GM12872 (cell line): Measurements from ENCODE around the gene POLR2J.

ENCODE experiments used
- TF ChIP-seq, protein P1 (sequence below): IDR thresholded peaks from 3 replicates; pipeline ENCODE4 v1.5.1; 2011; ENCODE audit warnings: low read depth, mild to moderate bottlenecking, low read length, moderate library complexity; ENCODE audit not compliant: insufficient read depth

The POLR2J gene

GRCh38 chr7:102432442-102433218, 46.1 kb downstream of the POLR2J start:
- TF ChIP-seq, protein P1, sequence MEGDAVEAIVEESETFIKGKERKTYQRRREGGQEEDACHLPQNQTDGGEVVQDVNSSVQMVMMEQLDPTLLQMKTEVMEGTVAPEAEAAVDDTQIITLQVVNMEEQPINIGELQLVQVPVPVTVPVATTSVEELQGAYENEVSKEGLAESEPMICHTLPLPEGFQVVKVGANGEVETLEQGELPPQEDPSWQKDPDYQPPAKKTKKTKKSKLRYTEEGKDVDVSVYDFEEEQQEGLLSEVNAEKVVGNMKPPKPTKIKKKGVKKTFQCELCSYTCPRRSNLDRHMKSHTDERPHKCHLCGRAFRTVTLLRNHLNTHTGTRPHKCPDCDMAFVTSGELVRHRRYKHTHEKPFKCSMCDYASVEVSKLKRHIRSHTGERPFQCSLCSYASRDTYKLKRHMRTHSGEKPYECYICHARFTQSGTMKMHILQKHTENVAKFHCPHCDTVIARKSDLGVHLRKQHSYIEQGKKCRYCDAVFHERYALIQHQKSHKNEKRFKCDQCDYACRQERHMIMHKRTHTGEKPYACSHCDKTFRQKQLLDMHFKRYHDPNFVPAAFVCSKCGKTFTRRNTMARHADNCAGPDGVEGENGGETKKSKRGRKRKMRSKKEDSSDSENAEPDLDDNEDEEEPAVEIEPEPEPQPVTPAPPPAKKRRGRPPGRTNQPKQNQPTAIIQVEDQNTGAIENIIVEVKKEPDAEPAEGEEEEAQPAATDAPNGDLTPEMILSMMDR, result no peak

DNA sequence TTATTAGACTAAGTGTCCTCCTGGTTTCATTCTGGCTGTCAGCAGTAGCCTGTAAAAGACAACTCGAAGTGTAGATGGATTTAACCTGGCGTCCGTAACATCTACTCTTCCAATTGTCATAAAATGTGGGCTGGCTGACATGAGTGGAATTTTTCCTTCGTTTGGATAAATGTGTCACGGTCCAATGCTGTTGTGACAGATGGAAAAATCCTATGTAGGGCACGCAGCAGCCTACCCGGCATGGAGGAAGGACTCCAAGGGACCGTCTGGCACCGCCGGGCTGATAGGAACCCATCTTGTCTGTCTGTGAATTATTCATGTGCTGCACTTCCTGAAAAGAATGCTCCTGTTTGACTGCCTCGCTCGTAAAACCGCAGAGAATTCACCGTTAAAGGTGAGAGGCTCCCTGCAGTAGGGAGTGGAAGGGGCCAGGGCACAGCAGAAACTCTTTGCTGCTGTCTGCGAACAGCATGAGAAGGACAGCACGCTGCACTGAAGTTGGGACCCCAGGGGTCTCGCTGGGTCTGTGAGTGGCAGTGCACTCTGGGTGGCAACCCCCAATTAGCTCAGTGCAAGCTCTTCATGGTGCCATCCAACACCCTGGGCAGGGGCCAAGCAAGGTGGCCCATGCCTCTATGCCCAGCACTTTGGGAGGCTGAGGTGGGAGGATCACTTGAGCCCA, 47.0 kb downstream of the POLR2J start:
- TF ChIP-seq, protein P1, result no peak

DNA sequence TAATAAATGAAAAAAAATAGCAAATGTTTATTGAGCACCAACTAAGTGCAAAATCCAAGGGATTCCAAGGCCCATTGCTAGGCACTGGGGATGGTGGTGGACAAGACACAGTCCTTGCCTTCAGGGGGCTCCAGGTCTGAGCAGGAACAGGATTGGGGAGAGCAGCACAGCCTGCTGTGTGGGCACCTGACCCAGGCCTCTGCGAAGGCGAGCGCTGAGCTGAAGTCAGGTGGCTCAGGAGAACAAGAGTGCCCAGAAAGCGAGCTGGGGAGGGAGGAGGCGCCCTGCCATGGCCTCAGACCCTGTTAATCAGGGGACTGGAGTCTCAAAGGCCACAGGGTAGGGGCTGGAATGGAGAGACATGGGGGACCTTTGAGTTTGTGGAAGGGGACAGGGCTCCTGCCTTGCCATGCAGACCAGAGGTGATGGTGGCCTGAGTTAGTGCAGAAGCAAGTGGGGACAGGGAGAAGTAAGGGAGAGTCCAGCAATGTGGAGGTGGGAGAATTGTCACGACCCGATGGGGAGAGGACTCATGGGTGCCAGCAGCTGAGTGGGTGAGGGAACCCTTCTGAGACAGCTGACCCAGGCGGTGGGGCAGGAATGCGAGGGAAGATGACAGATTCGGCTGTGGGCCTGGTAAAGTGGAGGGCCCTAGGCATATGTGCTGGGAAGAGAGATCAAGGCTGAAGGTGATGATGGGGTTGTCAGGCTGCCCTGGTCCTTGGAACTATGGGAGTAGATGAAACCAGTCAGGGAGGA, 49.4 kb downstream of the POLR2J start:
- TF ChIP-seq, protein P1, result no peak

GRCh38 chr7:102427019-102427405, 51.7 kb downstream of the POLR2J start:
- TF ChIP-seq, protein P1, result no peak

DNA sequence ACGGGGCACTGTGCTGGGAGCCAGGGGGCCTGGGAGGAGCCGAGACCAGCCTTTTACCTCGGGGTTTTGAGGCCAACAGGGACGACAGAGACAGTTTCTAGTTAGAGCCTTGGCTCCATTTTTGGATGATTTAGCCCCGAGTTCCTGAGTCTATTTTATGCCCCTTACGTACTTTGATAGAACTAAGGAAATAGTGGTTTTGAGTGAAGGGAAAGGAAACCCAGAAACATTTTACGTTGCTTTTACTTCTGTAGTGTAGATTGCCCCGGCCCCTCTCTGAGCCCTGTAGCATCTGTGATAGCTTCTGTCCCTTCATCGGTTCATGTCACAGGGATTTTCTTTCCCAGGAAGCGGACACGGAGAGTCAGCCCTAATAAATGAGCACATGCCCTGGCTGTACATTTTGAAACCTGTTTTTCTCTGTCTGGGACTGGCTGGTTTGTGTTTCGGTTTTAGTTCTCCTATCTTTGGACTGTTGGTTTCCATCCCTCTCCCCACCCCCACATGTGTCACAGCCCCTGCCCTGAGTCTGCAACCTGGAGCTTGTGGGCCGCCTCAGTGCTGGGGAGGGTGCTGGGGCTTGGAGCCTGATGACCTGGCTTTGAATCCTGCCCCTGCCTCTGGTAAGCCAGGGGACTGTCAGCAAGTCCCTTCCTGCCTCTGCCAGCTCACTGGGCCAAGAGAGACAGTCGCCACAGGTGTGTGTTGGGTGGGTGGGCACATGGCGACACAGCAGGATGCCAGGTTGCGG, 52.3 kb downstream of the POLR2J start:
- TF ChIP-seq, protein P1, result no peak

DNA sequence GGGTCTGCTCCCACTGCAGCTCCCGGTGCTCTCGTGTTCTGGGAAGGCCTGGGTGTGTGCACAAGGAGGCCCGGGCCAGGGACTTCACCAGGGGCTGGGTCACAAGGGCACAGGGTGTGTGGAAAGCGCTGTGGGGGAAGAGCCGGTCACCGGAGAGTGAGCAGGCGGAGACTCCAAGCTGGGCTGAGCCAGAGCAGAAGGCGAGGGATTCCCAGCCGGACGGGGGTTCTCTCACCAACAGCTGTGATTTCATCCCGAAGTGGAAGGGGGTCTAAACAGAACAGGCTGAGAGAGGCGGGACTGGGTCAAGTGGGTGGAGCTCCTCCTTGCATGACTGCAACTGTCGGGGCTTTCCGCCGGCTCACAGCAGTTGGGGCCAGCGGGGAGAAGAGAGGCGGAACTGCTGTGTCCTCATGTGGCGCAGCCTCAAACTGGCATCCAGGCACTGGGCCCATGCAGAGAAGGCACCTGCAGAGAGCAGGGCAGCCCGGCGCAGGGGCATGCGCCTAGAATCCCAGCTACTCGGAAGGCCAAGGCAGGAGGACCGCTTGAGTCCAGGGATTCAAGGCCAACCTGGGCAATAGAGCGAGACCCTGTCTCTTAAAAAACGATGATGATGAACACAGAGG, 53.0 kb downstream of the POLR2J start:
- TF ChIP-seq, protein P1, result no peak
